ENCODE data around the gene HTRA1. TPM values are rescaled to one million over a fixed set of nuclear protein-coding genes. Genes with fewer than 3 reads are reported as not detected.

HTRA1 gene
- total RNA-seq, 1 experiment from 2014 or later: 0.39 TPM

DNA sequence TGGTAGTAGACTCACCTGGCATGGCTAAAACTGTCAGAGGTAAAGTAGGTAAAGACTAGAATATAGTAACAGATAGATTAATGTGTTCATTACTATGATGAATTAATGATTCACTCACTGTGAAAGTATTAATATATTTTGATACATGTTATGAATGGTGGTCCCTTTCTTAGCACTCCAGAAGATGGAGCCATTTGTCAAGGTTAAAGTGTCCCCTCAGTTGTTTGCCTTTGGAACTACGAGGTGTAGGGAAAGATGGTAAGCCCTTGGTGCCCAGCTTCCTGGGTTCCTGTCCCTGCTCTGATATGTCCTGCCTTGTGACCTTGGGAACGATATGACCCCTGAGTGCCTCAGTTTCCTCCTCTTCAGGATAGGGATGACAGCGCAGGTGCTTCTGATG lies 49.4 kb downstream of the HTRA1 start:
- Histone ChIP-seq H3K4me1 (ENCODE audit: control insufficient read depth in 1 of 2, insufficient read depth in 2 of 2, low read length in 2 of 2) (no peaks in the 10 kb centered on the region), H3K9ac (ENCODE audit: low read length) (no peak overlapping the region), H4K20me1 (ENCODE audit: insufficient read depth) (no peaks in the 10 kb centered on the region), H3K27me3 (ENCODE audit: insufficient read depth, low read length) (no peaks in the 10 kb centered on the region), H3K4me2 (ENCODE audit: low read length) (no peak overlapping the region), H3K36me3 (ENCODE audit: control insufficient read depth in 1 of 2, insufficient read depth in 2 of 2, low read length in 2 of 2) (no peaks in the 10 kb centered on the region), H2AFZ (ENCODE audit: low read depth, low read length, poor library complexity, severe bottlenecking) (no peak overlapping the region), H3K9me3 (ENCODE audit: control insufficient read depth in 1 of 2, insufficient read depth in 1 of 2, low read depth in 1 of 2, low read length in 2 of 2) (no peaks in the 10 kb centered on the region), H3K4me3 (replicated peaks in 1 of 2; ENCODE audit: low read depth in 1 of 2, low read length in 2 of 2) (no peak overlapping the region), H3K27ac (ENCODE audit: low read depth, low read length) (no peak overlapping the region), H3K9me2 (ENCODE audit: insufficient read depth) (no peaks in the 10 kb centered on the region), H3K79me2 (ENCODE audit: insufficient read depth, low read length) (no peaks in the 10 kb centered on the region)
- CTCF ChIA-PET: no interaction called here
- no peak for DNase-seq (ENCODE audit: low read depth, low spot score)
- no TSS peak for BruUV-seq (replicated peaks)
- TF ChIP-seq, protein P1, sequence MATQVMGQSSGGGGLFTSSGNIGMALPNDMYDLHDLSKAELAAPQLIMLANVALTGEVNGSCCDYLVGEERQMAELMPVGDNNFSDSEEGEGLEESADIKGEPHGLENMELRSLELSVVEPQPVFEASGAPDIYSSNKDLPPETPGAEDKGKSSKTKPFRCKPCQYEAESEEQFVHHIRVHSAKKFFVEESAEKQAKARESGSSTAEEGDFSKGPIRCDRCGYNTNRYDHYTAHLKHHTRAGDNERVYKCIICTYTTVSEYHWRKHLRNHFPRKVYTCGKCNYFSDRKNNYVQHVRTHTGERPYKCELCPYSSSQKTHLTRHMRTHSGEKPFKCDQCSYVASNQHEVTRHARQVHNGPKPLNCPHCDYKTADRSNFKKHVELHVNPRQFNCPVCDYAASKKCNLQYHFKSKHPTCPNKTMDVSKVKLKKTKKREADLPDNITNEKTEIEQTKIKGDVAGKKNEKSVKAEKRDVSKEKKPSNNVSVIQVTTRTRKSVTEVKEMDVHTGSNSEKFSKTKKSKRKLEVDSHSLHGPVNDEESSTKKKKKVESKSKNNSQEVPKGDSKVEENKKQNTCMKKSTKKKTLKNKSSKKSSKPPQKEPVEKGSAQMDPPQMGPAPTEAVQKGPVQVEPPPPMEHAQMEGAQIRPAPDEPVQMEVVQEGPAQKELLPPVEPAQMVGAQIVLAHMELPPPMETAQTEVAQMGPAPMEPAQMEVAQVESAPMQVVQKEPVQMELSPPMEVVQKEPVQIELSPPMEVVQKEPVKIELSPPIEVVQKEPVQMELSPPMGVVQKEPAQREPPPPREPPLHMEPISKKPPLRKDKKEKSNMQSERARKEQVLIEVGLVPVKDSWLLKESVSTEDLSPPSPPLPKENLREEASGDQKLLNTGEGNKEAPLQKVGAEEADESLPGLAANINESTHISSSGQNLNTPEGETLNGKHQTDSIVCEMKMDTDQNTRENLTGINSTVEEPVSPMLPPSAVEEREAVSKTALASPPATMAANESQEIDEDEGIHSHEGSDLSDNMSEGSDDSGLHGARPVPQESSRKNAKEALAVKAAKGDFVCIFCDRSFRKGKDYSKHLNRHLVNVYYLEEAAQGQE (IDR thresholded peaks at IDR 0.05; ENCODE audit: low read depth): no peak
- TF ChIP-seq EZH2 (IDR thresholded peaks at IDR 0.05): no peak
- TF ChIP-seq, protein P2, sequence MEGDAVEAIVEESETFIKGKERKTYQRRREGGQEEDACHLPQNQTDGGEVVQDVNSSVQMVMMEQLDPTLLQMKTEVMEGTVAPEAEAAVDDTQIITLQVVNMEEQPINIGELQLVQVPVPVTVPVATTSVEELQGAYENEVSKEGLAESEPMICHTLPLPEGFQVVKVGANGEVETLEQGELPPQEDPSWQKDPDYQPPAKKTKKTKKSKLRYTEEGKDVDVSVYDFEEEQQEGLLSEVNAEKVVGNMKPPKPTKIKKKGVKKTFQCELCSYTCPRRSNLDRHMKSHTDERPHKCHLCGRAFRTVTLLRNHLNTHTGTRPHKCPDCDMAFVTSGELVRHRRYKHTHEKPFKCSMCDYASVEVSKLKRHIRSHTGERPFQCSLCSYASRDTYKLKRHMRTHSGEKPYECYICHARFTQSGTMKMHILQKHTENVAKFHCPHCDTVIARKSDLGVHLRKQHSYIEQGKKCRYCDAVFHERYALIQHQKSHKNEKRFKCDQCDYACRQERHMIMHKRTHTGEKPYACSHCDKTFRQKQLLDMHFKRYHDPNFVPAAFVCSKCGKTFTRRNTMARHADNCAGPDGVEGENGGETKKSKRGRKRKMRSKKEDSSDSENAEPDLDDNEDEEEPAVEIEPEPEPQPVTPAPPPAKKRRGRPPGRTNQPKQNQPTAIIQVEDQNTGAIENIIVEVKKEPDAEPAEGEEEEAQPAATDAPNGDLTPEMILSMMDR (IDR thresholded peaks at IDR 0.05 in 2 of 3, conservative IDR thresholded peaks at IDR 0.05 in 1 of 3; ENCODE audit: borderline replicate concordance in 1 of 3, insufficient read depth in 1 of 3, low read depth in 2 of 3, low read length in 2 of 3): 0 out of 6 replicates have a peak, but pooled peaks of 1 of the 3 experiments have one; percentile 3
- ATAC-seq: peak; percentile 28; the same call in 1 of the 2 replicates
- RAD21 ChIA-PET (ENCODE audit: low non-redundant PET in 1 of 2, low total read pairs in 2 of 2, uncharacterized antibody in 2 of 2, unreplicated experiment in 2 of 2): no interaction called here
- intact Hi-C loops (cut with micrococcal nuclease): no loop called here
- POLR2A ChIA-PET: no interaction called here
